ENCODE measurements around the gene SYNDIG1. TPM values are rescaled to one million over a fixed set of nuclear protein-coding genes. Genes with fewer than 3 reads are reported as not detected.

The SYNDIG1 gene
- total RNA-seq, 1 experiment from 2014 or later: 5.4 TPM

GRCh38 chr20:24585796-24586522 is 116.5 kb downstream of the SYNDIG1 start:
- H3K56ac ChIP-seq (ENCODE audit: insufficient read length, low read depth, low read length): no peak overlapping the region
- Mint-ChIP-seq H3K27ac (no peak overlapping the region), H3K36me3 (ENCODE audit: insufficient read depth in 1 of 3, low read depth in 3 of 3) (peaks cover 0 to 2% (median 0%) of the 10 kb centered on the region in 3 experiments; a peak in 1 of 7 replicates), H3K9me3 (no peaks in the 10 kb centered on the region), H3K4me3 (no peak overlapping the region; a peak in 1 of 5 replicates), H3K27me3 (ENCODE audit: low read depth) (no peaks in the 10 kb centered on the region; the same call in 1 of the 2 replicates), H3K4me1 (peaks cover 3 to 16% of the 10 kb centered on the region in 2 experiments)
- DNase-seq: no peak
- no peaks in the 10 kb centered on the region for H3K79me1 ChIP-seq (ENCODE audit: insufficient read depth, low read depth, low read length, poor library complexity, severe bottlenecking)
- H2BK120ac ChIP-seq (ENCODE audit: low read depth, low read length, poor library complexity, severe bottlenecking): no peak overlapping the region
- H3K18ac ChIP-seq (ENCODE audit: insufficient read length, low read depth, low read length): no peak overlapping the region
- H4K8ac ChIP-seq (replicated peaks; ENCODE audit: insufficient read length, low read depth, low read length): no peak overlapping the region
- H4K91ac ChIP-seq (ENCODE audit: insufficient read length, low read depth, low read length): no peak overlapping the region
- no peak overlapping the region for H3K14ac ChIP-seq (ENCODE audit: insufficient read depth, low read length)
- H3K4me1 ChIP-seq (ENCODE audit: insufficient read depth, low read length): no peaks in the 10 kb centered on the region
- peaks cover 4% of the 10 kb centered on the region for H4K20me1 ChIP-seq (ENCODE audit: control insufficient read depth, insufficient read depth, insufficient read length)
- no peaks in the 10 kb centered on the region for H3K23me2 ChIP-seq (ENCODE audit: insufficient read length, low read depth, low read length, poor library complexity, severe bottlenecking)
- no peak overlapping the region for H2BK5ac ChIP-seq (ENCODE audit: insufficient read length, low read length)
- no peak overlapping the region for H3T11ph ChIP-seq (ENCODE audit: low read length)
- no peak overlapping the region for H2AFZ ChIP-seq (ENCODE audit: low read length)
- no peak overlapping the region for H3K4me2 ChIP-seq (ENCODE audit: insufficient read depth, insufficient read length, low read length)
- no peak overlapping the region for H3K9ac ChIP-seq (ENCODE audit: extremely low read depth, insufficient read length, low read length)
- no peak overlapping the region for H2BK20ac ChIP-seq (ENCODE audit: low read depth, low read length, poor library complexity, severe bottlenecking)
- no peak overlapping the region for H2AK5ac ChIP-seq (ENCODE audit: insufficient read length, low read length)
- no peak overlapping the region for H2BK12ac ChIP-seq (ENCODE audit: insufficient read length, low read depth, low read length)
- WGBS (ENCODE audit: extremely low coverage, insufficient read length, low lambda C conversion rate): no CpG with 5 or more reads among the region's 10 CpGs
- no peak overlapping the region for H3K23ac ChIP-seq (ENCODE audit: insufficient read length, low read depth, low read length)
- H3K9me3 ChIP-seq (ENCODE audit: control insufficient read depth, low read depth, low read length): no peaks in the 10 kb centered on the region
- H3K27ac ChIP-seq (ENCODE audit: insufficient read length, low read depth, low read length): no peak overlapping the region
- no peak overlapping the region for H3K4ac ChIP-seq (ENCODE audit: low read depth, low read length)
- no peak overlapping the region for H4K5ac ChIP-seq (ENCODE audit: insufficient read length, low read depth, low read length)
- no peaks in the 10 kb centered on the region for H3K27me3 ChIP-seq (ENCODE audit: insufficient read depth, low read length)
- H2BK15ac ChIP-seq (ENCODE audit: low read depth, low read length): no peak overlapping the region
- no peaks in the 10 kb centered on the region for H3K79me2 ChIP-seq (ENCODE audit: insufficient read depth, low read length)
- TF ChIP-seq CTCF (conservative IDR thresholded peaks at IDR 0.05): no peak
